ENCODE measurements around the gene LCNL1. TPM values are rescaled to one million over a fixed set of nuclear protein-coding genes. Genes with fewer than 3 reads are reported as not detected.
"Not testable (repeated sequence)": the region's sequence is repeated elsewhere in the genome, so short reads cannot be mapped to it uniquely, and the experiment has no call there.

The LCNL1 gene
- total RNA-seq, 1 donor from 2014 or later: not detected

- peaks cover 4% of the 10 kb centered on the region for H3K36me3 Mint-ChIP-seq (ENCODE audit: low read depth, unreplicated experiment)
Measured at GRCh38 chr9:136997830-136998234, 15.0 kb downstream of the LCNL1 start.

GRCh38 chr9:137000177-137000930 is 17.6 kb downstream of the LCNL1 start:
- H3K4me1 Mint-ChIP-seq (ENCODE audit: unreplicated experiment): peaks cover 6% of the 10 kb centered on the region
- H3K9me3 Mint-ChIP-seq (ENCODE audit: unreplicated experiment): peaks cover 5% of the 10 kb centered on the region
- H3K27me3 Mint-ChIP-seq (ENCODE audit: unreplicated experiment): peaks cover 17% of the 10 kb centered on the region
- H3K4me3 Mint-ChIP-seq (ENCODE audit: unreplicated experiment): no peak overlapping the region
- TF ChIP-seq CTCF (IDR thresholded peaks at IDR 0.05; ENCODE audit: unreplicated experiment): no peak
- no peak overlapping the region for H3K27ac Mint-ChIP-seq (ENCODE audit: unreplicated experiment)
- peaks cover 4% of the 10 kb centered on the region for H3K36me3 Mint-ChIP-seq (ENCODE audit: low read depth, unreplicated experiment)
- no peak for DNase-seq (ENCODE audit: low spot score)

More at GRCh38 chr9:136997830-136998234, 15.0 kb downstream of the LCNL1 start:
- Mint-ChIP-seq H3K9me3 (ENCODE audit: unreplicated experiment) (no peaks in the 10 kb centered on the region), H3K4me3 (ENCODE audit: unreplicated experiment) (no peak overlapping the region), H3K4me1 (ENCODE audit: unreplicated experiment) (peaks cover 6% of the 10 kb centered on the region), H3K27ac (ENCODE audit: unreplicated experiment) (peak overlapping the region; percentile 31), H3K27me3 (ENCODE audit: unreplicated experiment) (peaks cover 9% of the 10 kb centered on the region)
- no peak for DNase-seq (ENCODE audit: low spot score)
- no peak for TF ChIP-seq CTCF (IDR thresholded peaks at IDR 0.05; ENCODE audit: unreplicated experiment)

- no peak for DNase-seq (ENCODE audit: low spot score)
- peaks cover 5% of the 10 kb centered on the region for H3K9me3 Mint-ChIP-seq (ENCODE audit: unreplicated experiment)
- H3K27ac Mint-ChIP-seq (ENCODE audit: unreplicated experiment): no peak overlapping the region
- peaks cover 4% of the 10 kb centered on the region for H3K36me3 Mint-ChIP-seq (ENCODE audit: low read depth, unreplicated experiment)
- H3K4me1 Mint-ChIP-seq (ENCODE audit: unreplicated experiment): peaks cover 6% of the 10 kb centered on the region
- TF ChIP-seq CTCF (IDR thresholded peaks at IDR 0.05; ENCODE audit: unreplicated experiment): no peak
- no peak overlapping the region for H3K4me3 Mint-ChIP-seq (ENCODE audit: unreplicated experiment)
- H3K27me3 Mint-ChIP-seq (ENCODE audit: unreplicated experiment): peaks cover 17% of the 10 kb centered on the region
Measured at GRCh38 chr9:137001857-137002645, 19.3 kb downstream of the LCNL1 start.

- H3K4me3 Mint-ChIP-seq (ENCODE audit: unreplicated experiment): no peak overlapping the region
- no peak for TF ChIP-seq CTCF (IDR thresholded peaks at IDR 0.05; ENCODE audit: unreplicated experiment)
- no peak for DNase-seq (ENCODE audit: low spot score)
Measured at GRCh38 chr9:137002646-137003041, 19.9 kb downstream of the LCNL1 start.

GRCh38 chr9:137004285-137004684 is 21.5 kb downstream of the LCNL1 start:
- H3K36me3 Mint-ChIP-seq (ENCODE audit: low read depth, unreplicated experiment); H3K27ac Mint-ChIP-seq (ENCODE audit: unreplicated experiment); H3K27me3 Mint-ChIP-seq (ENCODE audit: unreplicated experiment); H3K4me1 Mint-ChIP-seq (ENCODE audit: unreplicated experiment); H3K9me3 Mint-ChIP-seq (ENCODE audit: unreplicated experiment); H3K4me3 Mint-ChIP-seq (ENCODE audit: unreplicated experiment); DNase-seq (ENCODE audit: low spot score): not testable (repeated sequence)
- TF ChIP-seq CTCF (IDR thresholded peaks at IDR 0.05; ENCODE audit: unreplicated experiment): peak; percentile 28

More at GRCh38 chr9:137002646-137003041, 19.9 kb downstream of the LCNL1 start:
- Mint-ChIP-seq H3K36me3 (ENCODE audit: low read depth, unreplicated experiment) (peaks cover 3% of the 10 kb centered on the region), H3K27me3 (ENCODE audit: unreplicated experiment) (peaks cover 15% of the 10 kb centered on the region), H3K4me1 (ENCODE audit: unreplicated experiment) (peaks cover 4% of the 10 kb centered on the region), H3K9me3 (ENCODE audit: unreplicated experiment) (peaks cover 5% of the 10 kb centered on the region), H3K27ac (ENCODE audit: unreplicated experiment) (no peak overlapping the region)
